A673 (cell line): Measurements from ENCODE around the gene GPR85. TPM values are rescaled to one million over a fixed set of nuclear protein-coding genes. Genes with fewer than 3 reads are reported as not detected.

Source experiments
- BruUV-seq: library from RNA; stranded (reverse); fragments of 400-500 nt; replicated peaks from 2 replicates; lab custom pipeline; 2021; lab: Mats Ljungman, UMichigan
- CTCF ChIA-PET: fragments of 300-600 bp; sonication (Branson Sonifier 250); formaldehyde crosslinking; loops from one replicate; lab custom pipeline; 2022; ENCODE audit warnings: antibody characterized with exemption; lab: Charles Lee
- POLR2A ChIA-PET: fragments of 300-600 bp; sonication (Branson Sonifier 250); formaldehyde crosslinking; loops from one replicate; lab custom pipeline; 2022; ENCODE audit warnings: antibody characterized with exemption; ENCODE audit not compliant: low non-redundant PET; lab: Charles Lee
- DNase-seq: peaks from one replicate; pipeline ENCODE4 v3.0.0-alpha.2; 2015; ENCODE audit warnings: low spot score
- H3K27ac ChIP-seq: fragments of 200-600 bp; sonication (generic); 2 replicates; pipeline ENCODE4 v1.5.1; 2016; ENCODE audit warnings: mixed run types, low read depth, mild to moderate bottlenecking, mixed read lengths, antibody characterized with exemption, low read length; ENCODE audit not compliant: poor library complexity, severe bottlenecking
- H3K27me3 ChIP-seq: fragments of 200-600 bp; sonication (generic); replicated peaks from 2 replicates; pipeline ENCODE4 v1.6.1; 2017; ENCODE audit warnings: mixed run types, low read depth, mild to moderate bottlenecking, mixed read lengths, antibody characterized with exemption, low read length; ENCODE audit not compliant: insufficient read depth, poor library complexity
- H3K36me3 ChIP-seq: fragments of 200-600 bp; sonication (generic); 2 replicates; pipeline ENCODE4 v1.6.1; 2016; ENCODE audit warnings: mixed run types, mild to moderate bottlenecking, mixed read lengths, antibody characterized with exemption, low read length; ENCODE audit not compliant: insufficient read depth, poor library complexity, severe bottlenecking
- H3K4me1 ChIP-seq: fragments of 200-600 bp; sonication (generic); 2 replicates; pipeline ENCODE4 v1.6.1; 2017; ENCODE audit warnings: mixed run types, mild to moderate bottlenecking, mixed read lengths, antibody characterized with exemption, low read length; ENCODE audit not compliant: insufficient read depth, poor library complexity, severe bottlenecking
- H3K4me3 ChIP-seq: fragments of 200-600 bp; sonication (generic); 2 replicates; pipeline ENCODE4 v1.5.1; 2016; ENCODE audit warnings: low read depth, mixed run types, mild to moderate bottlenecking, mixed read lengths, low read length; ENCODE audit not compliant: poor library complexity, severe bottlenecking
- H3K9me3 ChIP-seq: fragments of 200-600 bp; sonication (generic); 2 replicates; pipeline ENCODE4 v1.6.1; 2016; ENCODE audit warnings: mixed run types, low read depth, mild to moderate bottlenecking, mixed read lengths, antibody characterized with exemption, low read length; ENCODE audit not compliant: poor library complexity, severe bottlenecking
- EZH2 ChIP-seq: fragments of 200-600 bp; sonication (generic); IDR thresholded peaks from 2 replicates; pipeline ENCODE4 v1.6.1; 2017; ENCODE audit warnings: borderline replicate concordance, low read depth, mild to moderate bottlenecking, mixed read lengths, antibody characterized with exemption, low read length; ENCODE audit not compliant: poor library complexity, severe bottlenecking
- intact Hi-C: fragments of 100-400 bp; cut with micrococcal nuclease; formaldehyde crosslinking; loops from one replicate; pipeline ENCODE4 v1.10.0; 2022; ENCODE audit not compliant: unreplicated experiment
- total RNA-seq: library from RNA; stranded (reverse); gene quantifications from 2 replicates; pipeline ENCODE4 v1.2.3, GENCODE V29; 2021
- TF ChIP-seq, protein P1 (sequence below): fragments of 300-800, 200-600 bp; sonication (generic); conservative IDR thresholded peaks from 2 replicates; pipeline ENCODE4 v1.5.1; 2017; ENCODE audit warnings: low read depth, mild to moderate bottlenecking, antibody characterized with exemption, low read length, moderate library complexity, mixed read lengths

Gene GPR85
- total RNA-seq, 1 experiment from 2014 or later, result 0.32 TPM

- no TSS peak for BruUV-seq
- no peak for DNase-seq
- Histone ChIP-seq H3K4me1 (no peaks in the 10 kb centered on the region), H3K9me3 (no peaks in the 10 kb centered on the region), H3K27ac (no peak overlapping the region), H3K36me3 (no peaks in the 10 kb centered on the region), H3K27me3 (no peaks in the 10 kb centered on the region), H3K4me3 (no peak overlapping the region)
- TF ChIP-seq, protein P1, sequence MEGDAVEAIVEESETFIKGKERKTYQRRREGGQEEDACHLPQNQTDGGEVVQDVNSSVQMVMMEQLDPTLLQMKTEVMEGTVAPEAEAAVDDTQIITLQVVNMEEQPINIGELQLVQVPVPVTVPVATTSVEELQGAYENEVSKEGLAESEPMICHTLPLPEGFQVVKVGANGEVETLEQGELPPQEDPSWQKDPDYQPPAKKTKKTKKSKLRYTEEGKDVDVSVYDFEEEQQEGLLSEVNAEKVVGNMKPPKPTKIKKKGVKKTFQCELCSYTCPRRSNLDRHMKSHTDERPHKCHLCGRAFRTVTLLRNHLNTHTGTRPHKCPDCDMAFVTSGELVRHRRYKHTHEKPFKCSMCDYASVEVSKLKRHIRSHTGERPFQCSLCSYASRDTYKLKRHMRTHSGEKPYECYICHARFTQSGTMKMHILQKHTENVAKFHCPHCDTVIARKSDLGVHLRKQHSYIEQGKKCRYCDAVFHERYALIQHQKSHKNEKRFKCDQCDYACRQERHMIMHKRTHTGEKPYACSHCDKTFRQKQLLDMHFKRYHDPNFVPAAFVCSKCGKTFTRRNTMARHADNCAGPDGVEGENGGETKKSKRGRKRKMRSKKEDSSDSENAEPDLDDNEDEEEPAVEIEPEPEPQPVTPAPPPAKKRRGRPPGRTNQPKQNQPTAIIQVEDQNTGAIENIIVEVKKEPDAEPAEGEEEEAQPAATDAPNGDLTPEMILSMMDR, result no peak
- TF ChIP-seq EZH2, result no peak
- intact Hi-C loops, result no loop called here
- ChIA-PET CTCF (no interaction called here), POLR2A (no interaction called here)
Observed at GRCh38 chr7:113128031-113128430, 41.4 kb upstream of the GPR85 start.

DNA sequence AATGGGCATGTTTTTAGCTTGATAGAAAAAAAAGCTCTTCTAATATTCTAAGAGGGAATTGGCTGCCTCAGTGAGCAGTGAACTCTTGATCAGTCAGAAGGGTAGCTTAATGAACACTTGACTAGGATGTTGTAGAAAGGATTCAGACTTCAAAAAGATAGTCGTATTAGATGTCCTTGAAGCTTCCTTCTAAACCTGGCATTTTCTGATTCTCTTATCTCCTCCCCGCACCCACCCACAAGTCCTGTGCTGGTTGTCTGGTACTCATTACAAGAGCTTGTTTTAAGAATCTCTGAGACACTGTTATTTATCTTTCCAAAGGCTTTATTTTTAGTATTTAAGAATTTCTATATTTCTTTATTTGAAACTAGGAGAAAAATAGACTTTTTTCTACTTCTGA is 39.1 kb upstream of the GPR85 start:
- no peak overlapping the region for H3K4me3 ChIP-seq
- no peaks in the 10 kb centered on the region for H3K9me3 ChIP-seq
- intact Hi-C loops, result no loop called here
- H3K27ac ChIP-seq, result no peak overlapping the region
- H3K4me1 ChIP-seq, result no peaks in the 10 kb centered on the region
- DNase-seq, result no peak
- CTCF ChIA-PET, result no interaction called here
- no peaks in the 10 kb centered on the region for H3K27me3 ChIP-seq
- no peaks in the 10 kb centered on the region for H3K36me3 ChIP-seq
- no TSS peak for BruUV-seq
- POLR2A ChIA-PET, result no interaction called here
- TF ChIP-seq, protein P1, result no peak
- TF ChIP-seq EZH2, result no peak

GRCh38 chr7:113122744-113123143 is 36.1 kb upstream of the GPR85 start:
- POLR2A ChIA-PET, result no interaction called here
- no peaks in the 10 kb centered on the region for H3K36me3 ChIP-seq
- TF ChIP-seq, protein P1, result no peak
- TF ChIP-seq EZH2, result no peak
- no peaks in the 10 kb centered on the region for H3K27me3 ChIP-seq
- H3K27ac ChIP-seq, result no peak overlapping the region
- BruUV-seq, result no TSS peak
- intact Hi-C loops, result no loop called here
- peaks cover under 1% of the 10 kb centered on the region for H3K4me1 ChIP-seq
- no peak overlapping the region for H3K4me3 ChIP-seq
- CTCF ChIA-PET, result no interaction called here
- no peak for DNase-seq
- H3K9me3 ChIP-seq, result no peaks in the 10 kb centered on the region
